Embryonic facial prominence (tissue), 1 donor: Measurements from ENCODE around the gene ALAS1.

Experiments
- DNase-seq: peaks from one replicate; pipeline ENCODE4 v3.0.0-alpha.2; 2016; ENCODE audit errors: extremely low spot score

ALAS1 gene

DNA sequence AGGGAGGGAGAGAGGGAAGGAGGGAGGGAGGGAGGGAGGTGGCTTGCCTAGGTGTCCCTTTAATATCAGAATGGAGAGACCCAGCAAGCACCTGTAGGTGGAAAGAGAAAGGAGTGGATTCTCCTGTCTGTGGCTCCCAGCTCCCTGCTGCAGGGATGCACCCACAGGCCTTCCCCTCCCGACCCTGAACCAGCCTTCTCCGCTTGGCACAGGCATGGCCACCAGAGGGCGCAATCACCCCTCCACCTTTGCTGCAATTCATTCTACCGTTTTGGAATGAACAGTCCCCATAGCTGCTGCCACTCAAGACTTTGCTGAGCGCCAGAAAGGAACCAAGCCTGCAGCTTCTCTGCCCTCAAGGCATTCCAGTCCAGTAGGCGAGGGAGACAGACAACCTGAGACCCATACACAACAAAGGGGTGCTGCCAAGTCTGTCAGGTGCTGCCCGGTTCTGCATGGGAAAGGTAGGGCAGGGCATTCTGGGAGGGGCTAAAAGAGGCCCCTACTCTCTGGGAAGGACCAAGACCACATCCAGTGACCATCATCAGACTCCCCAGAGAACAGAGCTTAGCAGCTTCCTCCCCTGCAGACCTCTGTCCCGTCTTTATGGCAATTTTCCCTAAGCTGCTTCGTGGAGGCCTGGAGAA lies 22.5 kb downstream of the ALAS1 start:
- DNase-seq: peak; percentile 71

DNA sequence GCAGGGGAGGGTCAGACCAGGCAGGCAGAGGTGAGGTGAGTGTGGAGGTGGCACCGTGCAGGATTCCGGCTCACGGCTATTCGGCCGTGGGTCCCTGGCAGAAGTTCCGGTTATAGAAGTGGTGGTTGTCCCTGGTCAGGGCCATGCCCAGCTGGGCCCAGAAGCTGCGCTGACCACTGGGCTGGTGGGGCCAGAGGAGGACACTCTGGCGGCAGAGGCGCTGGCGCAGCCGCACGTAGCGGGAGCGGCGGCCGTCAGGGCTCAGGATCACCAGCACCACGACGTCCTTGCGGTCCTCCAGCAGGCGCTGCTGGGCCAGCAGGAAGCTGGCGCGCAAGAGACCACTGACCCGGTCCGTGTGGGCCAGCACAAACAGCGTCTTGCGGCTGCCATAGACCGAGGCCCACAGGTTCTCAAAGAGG lies 23.2 kb downstream of the ALAS1 start:
- no peak for DNase-seq

DNA sequence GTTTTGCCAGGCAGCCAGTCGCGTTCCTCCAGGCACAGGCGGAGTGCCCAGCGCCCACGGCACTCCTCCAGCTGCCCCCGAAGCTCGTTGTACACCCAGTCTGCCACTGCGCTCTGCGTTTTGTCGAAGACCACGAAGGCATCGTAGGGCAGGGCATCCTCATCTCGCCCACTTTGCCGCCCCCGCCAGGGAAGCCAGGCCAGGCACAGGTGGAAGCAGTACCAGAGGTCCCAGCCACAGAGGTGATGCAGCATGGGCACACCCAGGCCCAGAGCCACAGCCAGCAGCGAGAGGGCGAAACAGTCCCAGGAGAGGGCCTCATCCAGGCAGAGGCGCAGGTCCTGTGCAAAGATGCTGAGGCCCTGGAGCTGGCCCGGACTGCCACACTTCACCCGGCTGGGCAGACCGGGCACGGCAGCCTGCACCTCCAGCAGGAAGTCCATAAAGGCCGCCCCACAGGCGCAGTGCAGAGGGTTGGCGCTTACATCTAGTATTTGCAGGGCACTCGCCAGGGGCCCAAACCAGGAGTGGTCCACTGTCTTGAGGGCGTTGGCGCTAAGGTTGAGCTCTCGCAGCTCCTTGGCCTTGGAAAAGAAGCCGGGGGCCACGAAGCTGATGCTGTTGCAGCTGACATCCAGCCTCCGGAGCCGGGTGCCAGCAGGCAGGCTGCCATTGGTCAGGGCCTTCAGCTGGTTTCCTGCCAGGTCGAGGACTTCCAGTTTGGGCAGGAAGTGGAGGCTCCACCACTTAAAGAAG lies 23.8 kb downstream of the ALAS1 start:
- no peak for DNase-seq

DNA sequence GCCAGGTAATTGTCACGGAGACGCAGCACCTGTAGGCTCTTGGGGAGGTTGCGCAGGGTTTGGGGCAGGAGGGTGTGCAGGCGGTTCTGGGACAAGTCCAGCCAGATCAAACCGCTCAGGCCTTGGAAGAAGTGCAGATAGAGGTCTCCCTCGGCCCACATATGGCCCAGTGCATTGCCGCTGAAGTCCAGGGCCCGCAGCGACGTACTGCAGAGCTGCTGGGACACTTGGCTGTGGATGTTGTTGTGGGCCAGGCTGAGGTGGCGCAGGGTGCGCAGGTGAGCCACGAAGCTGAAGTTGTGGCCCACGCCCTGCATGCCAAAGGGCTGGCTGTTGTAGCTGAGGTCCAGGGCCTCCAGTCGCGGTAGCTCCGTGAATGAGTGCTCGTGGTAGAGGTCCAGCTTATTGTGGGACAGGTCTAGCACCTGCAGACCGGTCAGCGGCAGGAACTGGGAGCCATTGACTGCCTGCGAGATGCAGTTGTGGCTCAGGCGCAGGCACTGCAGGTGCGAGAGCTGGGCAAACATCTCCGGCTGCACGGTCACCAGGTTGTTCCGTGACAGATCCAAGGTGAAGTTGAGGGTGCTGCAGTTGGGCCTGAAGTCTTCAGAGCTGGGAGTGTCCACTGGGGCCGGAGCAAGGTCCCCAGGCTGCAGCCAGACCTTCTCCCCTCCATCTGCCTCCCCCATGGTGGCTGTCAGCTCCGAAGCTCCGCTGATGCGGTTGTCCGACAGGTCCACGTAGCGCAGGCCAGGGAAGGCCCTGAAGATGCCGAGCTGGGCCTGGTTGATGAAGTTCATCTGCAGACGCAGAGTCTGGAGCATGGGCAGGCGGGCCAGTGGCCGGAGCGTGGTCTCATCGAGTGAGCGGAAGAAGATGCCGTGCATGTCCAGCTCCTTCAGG lies 24.6 kb downstream of the ALAS1 start:
- no peak for DNase-seq

DNA sequence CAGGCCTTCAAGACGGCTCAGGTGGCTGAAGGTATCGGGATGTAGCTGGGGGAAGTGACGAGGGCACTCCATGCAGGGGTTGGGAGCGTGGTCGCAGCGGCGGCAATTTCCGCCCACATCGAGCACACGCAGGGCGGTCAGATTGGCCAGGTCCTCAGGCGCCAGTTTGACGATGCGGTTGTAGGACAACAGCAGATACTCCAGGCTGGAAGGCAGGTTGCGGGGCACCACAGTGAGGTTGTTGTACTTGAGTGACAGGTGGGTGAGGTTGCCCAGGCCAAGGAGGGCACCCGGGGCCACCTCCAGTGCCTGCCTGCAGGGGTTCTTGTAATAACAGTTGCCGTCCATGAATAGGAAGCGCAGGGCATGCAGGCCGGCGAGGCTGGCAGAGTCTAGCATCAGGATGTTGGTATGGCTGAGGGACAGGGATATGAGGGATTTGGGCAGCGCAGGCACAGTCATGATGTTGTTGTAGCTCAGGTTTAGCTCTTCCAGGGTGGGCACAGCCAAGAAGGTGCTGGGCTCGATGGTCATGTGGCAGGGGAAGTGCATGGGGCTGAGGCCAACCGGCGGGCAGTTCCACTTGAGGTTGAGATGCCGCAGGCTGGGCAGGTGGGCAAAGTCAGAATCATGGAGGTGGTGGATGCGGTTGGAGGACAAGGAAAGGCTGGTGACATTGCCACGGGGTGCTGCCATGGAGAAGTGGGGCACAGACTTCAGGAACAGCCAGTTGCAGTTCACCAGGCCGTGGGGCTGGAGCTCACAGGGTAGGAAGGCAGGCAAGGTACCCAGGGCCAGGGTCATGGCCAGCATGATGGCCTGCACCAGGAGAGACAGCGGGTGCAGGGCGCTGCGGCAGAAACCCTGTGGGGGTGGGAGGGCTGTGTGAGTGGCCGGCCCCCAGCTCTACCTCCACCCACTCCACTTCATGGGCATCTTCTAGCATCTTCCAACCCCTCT lies 25.8 kb downstream of the ALAS1 start:
- no peak for DNase-seq

DNA sequence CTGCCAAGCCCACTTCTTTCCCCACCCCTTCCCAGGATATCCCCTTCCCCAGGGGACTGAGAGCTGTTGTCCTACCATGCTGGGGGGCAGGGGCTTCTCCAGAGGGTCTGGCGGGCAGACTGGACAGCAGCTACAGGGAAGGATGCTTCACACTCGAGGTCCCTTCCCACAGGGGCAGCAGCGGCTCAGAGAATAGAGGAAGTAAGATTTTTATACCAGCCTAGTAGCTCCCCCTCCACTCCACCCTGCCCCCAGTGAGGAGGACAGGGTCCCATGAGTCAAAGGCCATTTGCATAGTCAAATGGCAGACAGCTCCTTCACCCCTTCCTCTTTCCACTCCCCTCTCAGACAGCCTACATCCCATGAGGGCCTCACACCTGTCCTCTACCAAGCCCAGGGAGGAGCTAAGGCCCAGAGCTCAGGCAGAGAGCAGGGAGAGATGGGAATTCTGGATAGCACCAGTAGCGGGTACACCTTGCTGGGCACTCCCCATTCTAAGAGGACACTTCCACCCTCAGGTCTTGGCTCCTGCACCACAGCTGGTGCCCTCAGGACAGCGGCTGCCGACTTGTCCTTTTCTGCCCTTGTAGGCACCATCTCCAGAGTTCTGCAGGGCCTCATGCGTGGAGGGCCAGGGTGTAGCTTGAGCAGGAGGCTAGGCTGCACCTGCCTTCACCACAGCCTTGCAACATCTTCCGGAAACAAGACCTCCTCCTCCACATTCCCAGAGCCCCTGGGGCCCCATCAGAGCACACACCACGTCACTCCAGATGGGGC lies 27.7 kb downstream of the ALAS1 start, which contains the start of gene TLR9:
TLR9 (minus strand) TSS at position 194 of the 777 bp plus-strand sequence; CDS start at position 78, 116 bp downstream.
- DNase-seq: no peak

DNA sequence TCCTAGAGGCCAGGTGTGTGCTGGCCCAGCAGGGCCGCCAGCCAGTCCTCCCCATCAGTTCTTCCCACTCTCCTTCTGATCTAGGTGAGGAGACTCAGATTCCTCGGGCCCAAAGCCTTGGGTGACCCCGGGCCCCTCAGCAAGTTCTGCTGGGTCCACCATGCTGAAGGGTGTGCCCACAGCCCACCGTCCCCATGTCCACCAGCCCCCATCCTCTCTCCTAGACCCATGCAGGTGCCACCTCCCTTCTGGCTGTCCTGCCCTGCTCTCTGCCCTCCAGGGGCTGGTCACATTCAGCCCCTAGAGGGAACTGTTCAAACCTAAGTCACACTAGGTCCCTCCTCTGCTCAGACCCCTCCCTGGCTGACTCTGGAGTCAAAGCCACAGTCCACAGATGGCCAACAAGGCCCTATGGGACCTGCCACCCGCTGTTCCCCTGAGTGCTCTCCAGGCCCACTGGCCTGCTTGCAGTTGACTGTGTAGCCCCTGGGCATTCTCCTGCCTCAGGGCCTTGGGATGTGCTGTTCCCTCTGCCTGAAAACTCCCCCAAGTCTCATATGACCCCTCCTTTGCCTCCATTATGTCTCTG lies 28.4 kb downstream of the ALAS1 start:
- DNase-seq: no peak

DNA sequence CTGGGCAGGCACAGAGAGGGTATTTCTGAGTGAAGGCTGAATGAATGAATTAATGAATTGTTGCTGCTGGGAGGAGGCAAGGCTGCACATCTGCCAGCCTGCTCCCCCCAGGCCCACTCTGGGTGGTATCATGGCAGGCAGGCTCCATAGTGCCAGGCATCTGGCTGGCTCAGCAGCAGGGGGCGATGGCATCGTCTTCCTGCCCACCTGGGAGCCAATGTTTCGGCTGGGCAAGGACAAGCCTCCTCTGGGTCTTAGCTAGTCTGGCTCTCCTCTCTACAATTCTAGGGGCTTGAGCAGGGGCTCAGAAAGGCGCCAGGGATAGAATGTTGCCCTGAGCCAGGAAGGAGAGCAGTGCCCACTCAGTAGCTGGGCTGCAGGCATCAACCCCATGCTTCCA lies 29.2 kb downstream of the ALAS1 start:
- DNase-seq: no peak

DNA sequence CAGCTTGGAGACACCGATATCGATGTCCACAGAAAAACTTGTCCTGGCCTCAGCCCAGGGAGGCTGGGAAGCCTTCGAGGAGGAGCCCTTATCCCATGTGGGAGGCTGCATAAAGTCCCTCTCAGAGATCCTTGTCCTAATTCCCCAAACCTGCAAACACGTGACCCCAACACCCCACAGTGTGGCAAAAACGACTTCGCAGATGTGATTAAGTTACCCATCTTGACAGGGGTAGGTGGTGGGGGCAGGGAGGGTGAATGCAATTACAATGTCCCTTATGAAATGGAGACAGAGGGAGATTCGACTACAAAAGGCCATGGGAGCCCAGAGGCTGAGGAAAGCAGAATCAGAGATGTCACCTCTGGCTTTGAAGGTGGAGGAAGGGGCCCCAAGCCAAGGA lies 29.8 kb downstream of the ALAS1 start:
- no peak for DNase-seq

DNA sequence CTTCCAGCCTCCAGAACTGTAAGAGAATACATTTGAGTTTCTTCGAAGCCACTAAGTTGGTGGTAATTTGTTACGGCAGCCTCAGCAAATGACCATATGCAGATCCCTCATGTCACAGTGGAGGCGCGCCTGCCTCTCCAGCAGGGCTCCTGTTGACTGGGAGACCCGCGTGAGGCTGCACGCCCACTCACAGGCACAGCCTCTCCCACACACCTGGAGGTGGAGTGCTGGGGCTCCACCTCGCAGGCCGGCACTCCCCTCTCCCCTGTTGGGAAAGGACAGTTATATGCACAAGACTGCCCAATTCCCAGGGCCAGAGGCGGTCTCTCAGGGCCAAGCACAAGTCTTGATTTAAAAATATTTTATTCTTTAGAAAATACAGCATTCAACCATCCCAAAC lies 30.3 kb downstream of the ALAS1 start:
- DNase-seq: no peak

DNA sequence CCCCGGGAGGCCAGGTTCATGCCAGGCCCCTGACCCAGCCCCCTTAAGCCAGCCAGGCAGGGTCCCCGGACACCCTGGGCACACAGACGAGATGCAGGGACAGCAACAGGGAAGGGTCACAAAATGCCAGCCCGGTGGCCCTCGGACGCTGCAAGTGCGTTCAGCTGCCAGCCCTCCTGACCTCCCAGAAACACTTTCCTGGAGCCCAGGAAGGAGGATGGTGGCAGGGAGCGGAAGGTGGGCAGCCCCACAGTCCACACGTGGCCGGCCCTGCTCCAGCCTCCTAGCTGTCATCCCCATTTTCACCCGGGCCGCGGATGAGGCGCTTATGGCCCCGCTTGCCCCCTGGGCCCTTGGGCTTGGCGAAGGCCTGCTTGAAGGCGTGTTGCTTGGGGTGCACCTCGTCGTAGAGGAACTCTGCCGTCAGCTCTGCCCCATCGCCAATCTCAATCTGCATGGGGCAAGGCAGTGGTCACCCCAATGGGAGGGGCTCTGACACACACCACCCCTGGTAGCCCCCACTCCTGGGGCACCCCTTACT lies 30.9 kb downstream of the ALAS1 start:
- DNase-seq: no peak

DNA sequence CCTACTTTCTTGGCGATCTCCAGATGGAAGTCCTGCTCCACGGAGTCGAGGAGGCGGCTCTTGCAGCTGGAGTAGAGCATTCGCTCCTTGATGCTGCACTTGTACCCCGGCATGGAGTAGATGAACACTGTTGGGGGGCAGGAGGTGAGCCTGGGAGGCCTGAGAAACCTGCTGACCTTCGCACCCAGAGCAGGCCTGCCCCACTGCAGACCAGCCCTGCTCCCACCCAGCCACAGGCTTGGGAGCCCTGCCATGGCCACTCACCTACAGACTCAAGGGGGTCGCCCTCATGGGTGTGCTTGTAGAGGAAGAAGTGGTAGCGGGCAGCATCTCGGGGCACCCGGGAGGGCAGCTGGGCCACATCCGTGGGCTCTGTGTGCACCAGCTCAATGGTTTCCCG lies 31.7 kb downstream of the ALAS1 start:
- DNase-seq: no peak

DNA sequence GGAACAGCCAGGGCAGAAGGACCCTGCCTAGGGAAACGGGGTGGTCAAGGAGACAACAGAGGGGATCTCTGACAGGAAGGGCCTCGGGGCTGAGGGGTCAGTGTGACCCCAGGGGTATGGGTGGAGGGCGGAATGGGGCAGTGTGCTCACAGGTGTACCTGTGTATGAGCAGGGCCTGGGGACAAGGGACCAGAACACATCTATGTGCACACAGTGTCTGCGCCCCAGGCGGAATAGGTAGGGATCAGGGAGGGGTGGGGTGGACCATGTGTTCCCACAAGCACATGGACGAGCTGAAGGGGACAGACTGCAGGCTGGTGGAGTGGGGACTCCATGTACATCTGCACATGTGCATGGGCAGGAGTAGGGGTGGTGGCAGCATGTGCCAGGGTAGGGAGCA lies 32.5 kb downstream of the ALAS1 start:
- DNase-seq: no peak

DNA sequence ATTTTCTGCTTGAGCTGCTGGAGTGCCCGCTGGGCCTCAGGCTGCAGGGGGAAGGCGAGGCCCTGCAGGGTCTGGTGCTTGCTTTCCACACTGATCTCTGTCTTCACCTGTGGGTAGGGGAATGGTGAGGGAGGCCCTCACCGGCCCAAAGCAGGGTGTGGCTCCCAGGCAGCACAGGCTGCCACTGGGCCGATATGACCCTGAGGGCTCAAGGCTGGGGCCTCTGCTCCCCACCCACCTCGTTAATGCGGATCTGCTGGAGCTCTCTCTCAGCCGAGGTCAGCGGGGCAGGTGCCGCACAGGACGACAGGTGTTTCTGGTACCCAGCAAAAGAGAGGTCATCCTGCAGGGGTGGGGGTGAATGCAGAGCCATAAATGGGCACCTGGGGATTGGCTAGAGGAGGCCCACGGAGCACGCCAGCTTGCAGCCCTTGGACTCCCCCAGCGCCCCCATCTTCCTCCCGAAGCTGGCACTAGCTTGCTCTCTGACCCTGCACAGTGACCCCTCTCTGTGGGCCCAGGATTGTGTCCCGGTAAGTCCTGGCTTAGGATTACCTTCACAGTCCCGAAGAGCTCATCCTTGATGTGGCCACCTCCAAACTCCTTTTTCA lies 33.0 kb downstream of the ALAS1 start:
- no peak for DNase-seq

DNA sequence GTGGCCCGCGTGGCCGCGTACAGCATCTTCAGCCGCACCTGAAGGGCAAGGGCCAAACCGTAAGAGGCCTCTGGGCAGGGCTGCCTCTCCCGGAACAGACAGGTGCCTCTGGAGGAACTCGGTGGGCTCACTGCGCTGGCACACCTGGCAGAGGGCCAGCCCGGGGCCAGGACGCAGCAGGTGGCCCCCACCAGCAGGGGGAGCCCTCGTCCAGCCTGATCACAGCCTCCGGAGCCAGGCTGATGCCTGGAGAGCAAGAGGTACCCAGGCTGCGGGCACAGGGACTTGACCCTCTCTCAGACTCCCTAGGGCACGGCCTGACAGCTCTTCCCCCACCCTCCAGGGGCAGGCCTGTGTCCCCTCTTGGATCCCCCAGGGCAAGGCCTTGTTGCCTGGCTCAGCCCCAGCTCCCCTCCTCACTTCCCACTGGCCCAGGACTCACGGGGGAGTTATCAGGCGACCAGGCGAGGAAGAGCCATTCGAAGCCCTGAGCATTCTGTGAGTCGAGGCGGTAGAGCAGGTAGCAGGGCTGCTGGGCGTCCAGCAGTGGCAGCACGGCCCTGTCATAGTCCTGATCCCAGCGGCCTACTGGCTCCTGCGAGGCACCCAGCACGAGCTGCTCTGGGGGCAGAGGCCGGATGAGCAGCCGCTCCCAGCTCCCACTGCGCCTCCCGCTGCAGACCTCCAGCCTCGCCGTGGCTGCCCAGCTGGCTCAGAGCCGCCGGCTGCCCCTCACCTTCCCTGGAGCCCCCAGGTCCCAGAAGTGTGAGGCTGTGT lies 33.7 kb downstream of the ALAS1 start:
- no peak for DNase-seq

DNA sequence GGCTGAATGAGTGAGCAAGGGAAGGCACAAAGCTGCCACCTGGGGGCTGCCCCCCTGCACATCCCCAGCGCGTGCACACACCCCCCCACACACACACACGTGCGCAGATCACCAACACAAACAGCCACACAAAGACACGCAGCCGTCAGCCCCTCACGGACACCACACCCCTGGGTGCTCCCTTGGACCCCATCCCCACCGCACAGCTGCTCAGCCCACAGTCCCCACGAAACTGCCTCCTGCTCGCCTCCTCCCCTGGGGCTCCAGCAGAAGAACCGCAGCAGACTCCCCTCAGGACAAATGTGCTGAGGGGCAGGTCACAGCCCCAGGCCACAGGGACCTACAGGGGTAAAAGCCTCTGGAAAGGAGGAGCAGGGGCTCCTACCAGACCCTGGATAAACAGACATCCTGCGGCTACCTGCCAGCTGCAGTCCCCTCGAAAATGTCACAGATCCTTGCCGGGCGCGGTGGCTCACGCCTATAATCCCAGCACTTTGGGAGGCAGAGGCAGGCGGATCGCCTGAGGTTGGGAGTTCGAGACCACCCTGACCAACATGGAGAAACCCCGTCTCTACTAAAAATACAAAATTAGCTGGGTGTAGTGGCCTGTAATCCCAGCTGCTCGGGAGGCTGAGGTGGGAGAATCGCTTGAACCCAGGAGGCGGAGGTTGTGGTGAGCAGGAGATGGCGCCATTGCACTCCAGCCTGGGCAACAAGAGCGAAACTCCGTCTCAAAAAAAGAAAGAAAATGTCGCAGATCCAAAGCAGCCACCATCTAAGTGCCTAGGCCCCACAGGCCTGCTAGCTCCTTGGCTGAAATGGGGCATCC lies 34.5 kb downstream of the ALAS1 start:
- no peak for DNase-seq

DNA sequence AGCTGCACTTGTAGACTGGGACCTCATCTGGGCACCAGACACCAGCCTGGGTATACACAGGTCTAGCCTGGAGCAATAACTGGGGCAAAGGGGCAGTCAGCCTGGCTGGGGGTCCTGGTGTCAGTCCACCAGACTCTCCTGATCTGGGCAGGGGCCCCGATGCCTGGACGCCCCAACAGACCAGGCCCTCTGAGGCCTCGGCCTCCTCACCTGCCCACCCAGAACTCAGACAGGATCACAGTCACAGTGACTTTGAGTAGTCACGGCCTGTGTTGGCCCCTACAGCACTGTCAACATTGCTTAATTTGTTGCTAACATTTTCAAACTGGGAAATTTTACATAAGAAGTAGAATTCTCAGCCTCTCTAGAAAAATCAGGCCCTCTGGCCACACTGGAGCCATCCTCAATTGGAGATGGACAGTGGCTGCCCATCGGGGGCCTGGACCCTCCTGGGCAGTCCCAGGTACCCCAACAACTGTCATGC lies 35.2 kb downstream of the ALAS1 start:
- no peak for DNase-seq

DNA sequence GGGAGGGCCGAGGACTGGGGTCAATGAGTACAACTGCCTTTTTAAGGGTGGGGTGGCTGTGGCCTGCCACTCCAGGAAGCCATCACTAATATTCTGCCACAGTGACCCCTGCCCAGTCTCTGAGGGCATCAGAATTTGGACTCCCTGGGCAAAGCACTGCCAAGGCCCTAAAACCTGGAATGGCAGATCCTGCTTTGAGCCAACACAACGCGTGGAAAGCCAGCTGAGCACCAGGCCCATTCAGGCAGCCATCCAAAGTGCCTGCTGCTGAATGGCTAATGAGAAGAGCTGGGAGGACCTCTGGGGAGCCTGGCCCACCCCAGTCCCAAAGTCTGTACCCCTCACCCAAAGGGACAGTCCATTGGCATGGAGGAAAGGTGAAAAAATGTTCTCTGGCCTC lies 36.0 kb downstream of the ALAS1 start:
- no peak for DNase-seq
